GM03348 (cell line): ENCODE measurements around the gene KDM2A.
"Not testable (repeated sequence)": the region's sequence is repeated elsewhere in the genome, so short reads cannot be mapped to it uniquely, and the experiment has no call there.

ENCODE experiments used
- DNase-seq: peaks from one replicate; pipeline ENCODE4 v3.0.0; 2012; ENCODE audit warnings: low spot score

KDM2A gene

GRCh38 chr11:67167719-67168118 is 48.7 kb downstream of the KDM2A start:
- DNase-seq, result no peak

- DNase-seq, result not testable (repeated sequence)
Observed at GRCh38 chr11:67168911-67169310, 49.8 kb downstream of the KDM2A start.

GRCh38 chr11:67174311-67174710 is 55.2 kb downstream of the KDM2A start:
- DNase-seq, result no peak

GRCh38 chr11:67177399-67178281 is 58.6 kb downstream of the KDM2A start:
- DNase-seq, result no peak

GRCh38 chr11:67178421-67178820 is 59.4 kb downstream of the KDM2A start:
- DNase-seq, result no peak

GRCh38 chr11:67178878-67179277 is 59.8 kb downstream of the KDM2A start:
- DNase-seq, result no peak

- DNase-seq, result no peak
Observed at GRCh38 chr11:67179892-67180490, 60.9 kb downstream of the KDM2A start.

- DNase-seq, result no peak
Observed at GRCh38 chr11:67194096-67194495, 75.0 kb downstream of the KDM2A start.

- peak; percentile 82 for DNase-seq
Observed at GRCh38 chr11:67195971-67196456, 77.0 kb downstream of the KDM2A start.

- no peak for DNase-seq
Observed at GRCh38 chr11:67197606-67198005, 78.5 kb downstream of the KDM2A start.

- DNase-seq, result not testable (repeated sequence)
Observed at GRCh38 chr11:67198781-67199180, 79.7 kb downstream of the KDM2A start.

GRCh38 chr11:67199751-67200150 is 80.7 kb downstream of the KDM2A start:
- no peak for DNase-seq

- no peak for DNase-seq
Observed at GRCh38 chr11:67202028-67202427, 83.0 kb downstream of the KDM2A start.

- DNase-seq, result no peak
Observed at GRCh38 chr11:67204822-67205221, 85.8 kb downstream of the KDM2A start.

- not testable (repeated sequence) for DNase-seq
Observed at GRCh38 chr11:67209222-67209621, 90.2 kb downstream of the KDM2A start.

GRCh38 chr11:67211656-67212436 is 92.8 kb downstream of the KDM2A start:
- no peak for DNase-seq

GRCh38 chr11:67213178-67213621 is 94.1 kb downstream of the KDM2A start:
- DNase-seq, result no peak

GRCh38 chr11:67227726-67228125 is 108.7 kb downstream of the KDM2A start:
- no peak for DNase-seq

- DNase-seq, result no peak
Observed at GRCh38 chr11:67230406-67230805, 111.3 kb downstream of the KDM2A start.

GRCh38 chr11:67230886-67231285 is 111.8 kb downstream of the KDM2A start:
- no peak for DNase-seq

GRCh38 chr11:67233584-67234190 is 114.6 kb downstream of the KDM2A start:
- DNase-seq, result no peak

- DNase-seq, result not testable (repeated sequence)
Observed at GRCh38 chr11:67234571-67234970, 115.5 kb downstream of the KDM2A start.
